GM12864 (cell line): ENCODE measurements around the gene CNGB1.

Source experiments
- DNase-seq: peaks from one replicate; pipeline ENCODE4 v3.0.0-alpha.2; 2011; ENCODE audit warnings: low read depth
- H3K4me3 ChIP-seq: 2 replicates; pipeline ENCODE4 v1.5.1; 2011; ENCODE audit warnings: mild to moderate bottlenecking, low read depth, low read length, control low read depth
- CTCF ChIP-seq: IDR thresholded peaks from 2 replicates; pipeline ENCODE4 v1.5.1; 2011; ENCODE audit warnings: low read depth, mild to moderate bottlenecking, moderate library complexity, low read length, control low read depth, inconsistent platforms; ENCODE audit errors: missing control alignments

Gene CNGB1

GRCh38 chr16:57846078-57846697 lies 124.7 kb downstream of the CNGB1 start:
- no peak for DNase-seq
- no peak overlapping the region for H3K4me3 ChIP-seq
- TF ChIP-seq CTCF, result no peak

DNA sequence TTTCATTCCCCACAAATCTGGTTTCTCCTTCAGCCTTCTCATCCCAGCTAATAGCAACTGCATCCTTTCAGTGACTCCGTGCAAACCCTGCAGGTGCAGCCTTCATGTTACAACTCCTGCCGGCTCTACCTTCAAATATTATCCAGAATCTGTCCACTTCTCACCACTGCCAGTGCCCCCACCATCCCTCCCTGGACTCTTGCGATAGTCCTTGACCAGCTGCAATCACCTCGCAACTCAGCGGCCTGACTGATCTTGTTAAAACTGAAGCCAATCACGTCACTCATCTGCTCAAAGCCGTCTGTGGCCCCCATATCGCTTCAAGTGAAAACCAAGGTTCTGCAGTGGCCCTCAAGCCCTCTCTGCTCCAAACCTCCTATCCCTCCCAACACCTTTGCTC lies 125.8 kb downstream of the CNGB1 start:
- no peak for DNase-seq
- no peak for TF ChIP-seq CTCF
- H3K4me3 ChIP-seq, result no peak overlapping the region

- no peak for DNase-seq
- H3K4me3 ChIP-seq, result no peak overlapping the region
- TF ChIP-seq CTCF, result no peak
Measured at GRCh38 chr16:57844416-57845030, 126.4 kb downstream of the CNGB1 start.

DNA sequence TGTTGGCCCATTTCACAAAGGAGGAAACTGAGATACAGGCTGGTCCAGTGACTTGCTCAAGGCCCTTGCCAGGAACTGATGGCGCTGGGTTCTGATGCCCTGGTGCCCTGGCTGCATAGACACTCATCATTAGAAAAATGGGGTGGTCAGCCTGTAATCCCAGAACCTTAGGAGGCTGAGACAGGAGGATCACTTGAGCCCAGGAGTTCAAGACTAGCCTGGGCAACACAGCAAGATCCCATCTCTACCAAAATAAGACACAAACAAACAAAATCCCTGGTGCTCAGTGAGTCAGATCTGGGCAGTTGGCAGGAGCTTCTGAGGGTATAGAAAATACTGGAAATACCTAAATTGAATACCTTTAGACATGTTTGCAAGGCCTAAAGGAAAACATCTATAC lies 127.5 kb downstream of the CNGB1 start:
- no peak for DNase-seq
- no peak overlapping the region for H3K4me3 ChIP-seq
- no peak for TF ChIP-seq CTCF

- no peak overlapping the region for H3K4me3 ChIP-seq
- DNase-seq, result no peak
- TF ChIP-seq CTCF, result no peak
Measured at GRCh38 chr16:57842601-57843000, 128.3 kb downstream of the CNGB1 start.

DNA sequence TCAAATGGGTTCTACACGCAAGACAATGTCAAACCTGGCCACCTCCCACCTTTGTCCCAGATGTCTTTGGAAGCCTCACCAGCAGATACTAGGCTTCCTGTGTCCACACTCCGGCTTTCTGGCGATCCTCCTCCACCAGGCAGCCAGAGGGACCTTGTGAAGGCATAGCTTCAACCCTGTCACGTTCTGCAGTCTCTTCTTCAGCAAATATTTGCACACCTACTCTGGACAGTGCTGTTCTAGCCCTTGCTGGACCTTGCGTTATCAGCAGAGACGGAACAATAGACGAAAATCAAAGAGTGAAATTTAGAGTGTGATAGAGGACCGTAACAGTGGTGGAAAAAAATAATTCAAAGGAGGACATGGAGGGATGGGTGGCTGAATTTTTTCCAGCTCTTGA lies 130.1 kb downstream of the CNGB1 start:
- TF ChIP-seq CTCF, result no peak
- no peak for DNase-seq
- no peak overlapping the region for H3K4me3 ChIP-seq

- no peak overlapping the region for H3K4me3 ChIP-seq
- no peak for TF ChIP-seq CTCF
- no peak for DNase-seq
Measured at GRCh38 chr16:57838161-57838560, 132.8 kb downstream of the CNGB1 start.
